Limb (tissue), 2 donors: ENCODE results near the gene SUMO4.

Source experiments
- DNase-seq, 2 donors: peaks; one replicate each; pipeline ENCODE4 v3.0.0-alpha.2; 2016; ENCODE audit errors: extremely low spot score in 2 of 2

The SUMO4 gene

DNA sequence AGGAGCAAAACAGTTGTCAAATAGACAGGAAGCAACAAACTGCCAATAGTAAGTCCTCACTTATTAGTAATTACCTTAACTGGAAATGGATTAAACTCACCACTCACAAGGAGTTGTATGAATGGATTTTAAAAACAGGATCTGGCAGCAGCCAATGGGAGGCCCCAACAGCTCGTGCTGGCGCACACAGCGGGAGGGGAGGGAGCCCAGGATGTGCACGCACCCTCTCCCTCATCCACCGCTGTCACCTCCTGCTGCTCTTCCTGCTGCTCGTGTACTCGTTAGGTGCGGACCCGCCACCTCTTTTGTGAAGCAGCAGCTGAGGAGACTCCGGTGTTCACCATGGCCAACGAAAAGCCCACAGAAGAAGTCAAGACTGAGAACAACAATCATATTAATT, at the start of gene SUMO4:
TSS of gene SUMO4 (plus strand) at position 213 of the 400 bp plus-strand sequence. CDS start at position 343, 130 bp downstream.
- no peak for DNase-seq

DNA sequence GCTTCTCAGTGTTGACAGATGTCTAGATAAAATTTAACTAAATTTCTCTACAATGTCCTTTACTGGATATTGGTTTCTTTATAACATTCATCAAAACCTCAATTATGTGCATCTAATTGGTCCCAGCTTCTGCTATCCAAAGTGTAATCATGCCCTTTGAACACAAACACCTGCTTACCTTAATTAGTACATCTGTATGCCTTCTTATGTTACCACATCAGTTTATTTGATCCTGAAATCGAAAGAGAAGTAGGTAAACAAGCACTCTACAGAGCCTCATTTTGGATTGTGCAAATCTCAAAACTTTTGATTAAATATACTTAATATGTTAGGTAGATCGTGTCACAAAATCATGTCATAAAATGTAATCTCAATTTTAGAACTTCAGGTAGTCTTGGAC, 46.1 kb upstream of the SUMO4 start:
- no peak for DNase-seq

DNA sequence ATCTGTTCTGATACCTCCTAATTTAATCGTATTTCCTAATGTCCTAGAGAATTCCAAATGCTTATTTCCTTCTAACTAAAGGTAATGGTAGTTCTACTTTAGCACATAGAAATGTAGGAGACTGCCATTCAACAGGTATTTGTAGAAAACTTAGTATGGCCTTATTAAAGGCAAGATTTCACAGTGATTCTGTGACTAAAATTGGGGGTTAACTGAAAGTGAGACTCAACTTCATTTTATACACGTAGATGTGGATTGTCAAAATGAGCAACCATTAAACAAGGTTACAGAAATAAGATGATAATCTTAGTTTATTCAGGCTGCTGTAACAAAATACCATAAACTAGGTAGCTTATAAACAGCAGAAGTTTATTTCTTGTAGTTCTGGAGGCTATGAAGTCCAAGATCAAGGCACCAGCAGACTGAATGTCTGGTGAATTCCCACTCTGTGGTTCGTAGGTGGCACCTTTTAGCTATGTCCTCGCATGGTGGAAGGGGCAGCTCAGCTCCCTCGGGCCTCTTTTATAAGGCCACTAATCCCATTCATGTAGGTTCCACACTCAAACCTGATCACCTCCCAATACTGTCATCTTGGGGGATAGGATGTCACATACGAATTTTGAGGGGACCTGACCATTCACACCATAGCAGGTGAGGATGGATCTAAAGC, 43.8 kb upstream of the SUMO4 start:
- DNase-seq, result no peak

DNA sequence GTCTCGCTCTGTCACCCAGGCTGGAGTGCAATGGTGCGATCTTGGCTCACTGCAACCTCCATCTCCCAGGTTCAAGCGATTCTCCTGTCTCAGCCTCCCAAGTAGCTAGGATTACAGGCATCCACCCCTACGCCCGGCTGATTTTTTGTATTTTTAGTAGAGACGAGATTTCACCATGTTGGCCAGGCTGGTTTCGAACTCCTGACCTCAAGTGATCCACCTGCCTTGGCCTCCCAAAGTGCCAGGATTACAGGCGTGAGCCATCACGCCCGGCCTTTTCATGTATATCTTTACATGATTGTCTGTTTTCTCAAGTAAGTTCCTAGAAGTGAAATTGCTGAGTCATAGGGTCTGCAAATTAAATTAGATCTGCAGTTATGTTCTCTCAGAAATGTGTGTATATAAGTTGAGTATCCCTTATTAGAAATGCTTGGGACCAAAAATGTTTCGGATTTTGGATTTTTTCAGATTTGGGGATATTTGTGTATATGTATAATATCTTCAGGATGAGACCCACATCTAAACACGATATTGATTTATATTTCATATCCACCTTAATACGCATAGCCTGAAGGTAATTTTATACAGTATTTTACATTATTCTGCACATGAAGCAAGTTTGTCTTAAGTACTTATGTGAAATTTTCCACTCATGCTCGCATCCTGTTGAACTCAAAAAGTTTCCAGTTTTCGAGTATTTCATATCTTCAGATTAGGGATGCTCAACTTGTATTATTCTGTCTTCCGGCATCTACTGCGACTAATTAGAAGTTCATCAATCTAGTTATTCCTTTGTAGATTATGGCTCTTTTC, 42.1 kb upstream of the SUMO4 start:
- DNase-seq, result no peak

DNA sequence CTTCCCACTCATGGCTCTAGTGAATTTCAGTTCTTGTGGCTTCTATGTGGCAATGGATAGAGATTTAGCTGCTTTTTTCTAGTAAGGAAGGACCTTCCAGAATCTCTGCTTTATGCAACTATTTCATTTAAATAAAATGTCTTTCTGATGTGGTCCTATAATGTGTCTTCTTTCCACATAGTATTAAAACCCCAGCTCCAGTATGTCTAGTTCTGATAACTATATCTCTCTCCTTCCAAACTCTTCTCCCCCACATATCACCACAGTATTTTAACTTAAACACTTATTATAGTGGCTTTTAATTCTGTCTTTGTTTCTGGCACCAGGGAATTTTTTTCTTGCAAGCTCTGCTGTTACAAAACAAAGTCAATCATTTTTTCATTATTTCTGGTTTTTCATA, 40.6 kb upstream of the SUMO4 start:
- DNase-seq, result no peak

DNA sequence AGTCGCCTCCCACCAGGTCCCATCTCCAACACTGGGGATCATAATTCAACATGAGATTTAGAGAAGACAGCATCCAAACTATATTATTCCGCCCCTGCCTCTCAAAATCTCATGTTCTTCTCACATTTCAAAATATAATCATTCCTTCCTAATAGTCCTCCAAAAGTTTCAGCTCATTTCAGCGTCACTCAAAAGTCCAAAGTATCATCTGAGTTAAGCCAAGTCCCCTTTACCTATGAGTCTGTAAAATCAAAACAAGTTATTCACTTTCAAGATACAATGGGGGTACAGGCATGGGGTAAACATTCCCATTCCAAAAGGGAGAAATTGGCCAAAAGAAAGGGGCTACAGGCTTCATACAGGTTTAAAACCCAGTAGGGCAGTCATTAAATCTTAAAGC, 39.5 kb upstream of the SUMO4 start:
- no peak for DNase-seq

DNA sequence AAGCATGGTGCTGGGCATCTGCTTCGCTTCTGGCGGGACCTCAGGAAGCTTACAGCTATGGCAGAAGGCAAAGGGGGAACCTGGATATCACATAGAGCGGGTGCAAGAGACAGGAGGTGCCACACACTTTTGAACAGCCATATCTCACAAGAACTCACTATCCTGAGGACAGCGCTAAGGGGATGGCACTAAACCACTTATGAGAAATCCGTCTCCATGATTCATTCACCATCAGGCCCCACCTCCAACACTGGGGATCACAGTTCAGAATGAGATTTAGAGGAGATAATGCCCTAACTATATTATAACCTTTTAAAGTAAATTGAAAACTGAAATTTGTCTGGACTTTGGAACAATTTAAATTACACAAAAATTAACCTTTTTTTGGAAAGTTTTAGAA, 37.8 kb upstream of the SUMO4 start:
- DNase-seq, result no peak

DNA sequence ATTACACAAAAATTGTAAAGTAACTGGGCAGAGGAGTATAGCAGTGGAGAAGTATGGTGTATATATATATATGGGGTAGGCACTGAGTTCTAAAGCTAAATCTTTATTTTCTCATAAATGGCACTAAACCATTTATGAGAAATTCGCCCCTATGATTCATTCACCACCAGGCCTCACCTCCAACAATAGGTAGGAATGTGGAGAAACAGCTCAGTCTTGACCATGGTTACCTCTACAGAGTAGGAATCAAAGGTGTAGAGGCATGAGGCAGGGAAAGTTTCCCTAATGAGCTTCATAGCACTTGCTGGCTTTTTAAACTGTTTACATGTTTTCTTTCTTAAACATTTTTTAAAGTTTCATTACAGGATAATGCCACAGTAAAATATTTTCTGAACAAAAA, 36.9 kb upstream of the SUMO4 start:
- no peak for DNase-seq

DNA sequence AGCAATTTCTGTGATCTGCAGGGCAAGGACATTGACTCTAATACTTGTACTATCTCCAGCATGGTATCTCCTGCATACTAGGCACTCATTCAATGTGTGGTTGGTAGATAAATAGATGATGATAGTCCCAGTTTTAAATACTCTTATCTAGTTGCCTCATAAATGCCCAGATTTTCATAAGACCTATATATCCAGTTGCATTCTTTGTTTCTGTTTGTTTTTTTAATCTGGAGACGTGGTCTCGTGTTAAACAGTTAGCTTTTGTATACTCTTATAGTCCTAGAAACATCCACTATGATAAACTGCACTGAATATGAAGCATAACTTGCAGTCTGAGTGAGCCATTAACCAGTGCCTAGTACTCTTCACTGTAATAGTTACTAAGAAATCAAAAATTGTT, 35.5 kb upstream of the SUMO4 start:
- DNase-seq, result no peak

DNA sequence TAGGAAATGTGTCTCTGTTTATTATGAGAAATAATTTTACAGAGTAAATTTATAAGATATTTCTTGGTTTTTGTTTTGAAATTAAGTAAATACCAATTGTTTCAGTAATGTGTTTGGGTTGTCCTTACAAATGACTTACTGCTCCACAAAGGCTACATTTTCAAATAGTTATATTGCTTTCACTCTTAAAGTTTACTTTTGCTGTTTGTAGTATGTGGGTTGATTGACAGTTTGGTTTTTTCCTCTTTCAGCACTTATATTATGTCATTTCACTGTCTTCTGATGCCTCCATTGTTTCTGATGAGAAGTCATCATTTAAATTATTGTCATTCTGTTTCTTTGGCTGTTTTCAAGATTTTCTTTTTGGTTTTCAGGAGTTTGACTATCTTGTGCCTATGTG, 34.9 kb upstream of the SUMO4 start:
- DNase-seq, result no peak

DNA sequence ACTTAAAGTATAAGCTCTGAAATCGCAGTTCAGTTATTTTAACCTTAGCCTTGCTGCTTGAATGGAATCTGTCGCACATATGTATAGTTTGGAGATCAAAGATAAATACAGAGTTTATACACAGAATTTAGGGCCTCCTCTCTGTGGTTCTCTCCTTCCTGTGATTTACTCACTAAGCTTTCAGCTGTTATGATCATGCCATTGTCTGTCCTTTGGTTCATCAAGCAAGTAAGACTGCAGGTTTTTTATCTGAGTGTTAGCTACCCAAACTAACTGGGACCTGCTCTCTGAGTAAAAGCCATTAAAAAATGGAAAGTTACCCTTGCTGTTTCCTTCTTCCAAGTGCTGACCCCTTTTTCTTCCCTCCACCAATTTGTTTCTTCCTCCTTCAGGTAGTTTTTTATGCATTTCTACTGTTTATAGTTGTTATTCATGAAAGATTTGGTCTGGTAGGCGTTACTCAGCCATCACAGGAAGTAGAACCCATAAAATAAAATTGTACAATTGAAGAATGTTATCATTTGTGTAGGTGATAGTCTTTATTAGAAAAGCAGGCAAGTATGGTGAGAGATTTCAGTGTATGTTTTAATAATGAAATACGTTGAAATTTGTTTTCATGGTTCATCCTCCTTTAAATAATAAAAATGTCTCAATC, 33.7 kb upstream of the SUMO4 start:
- no peak for DNase-seq

DNA sequence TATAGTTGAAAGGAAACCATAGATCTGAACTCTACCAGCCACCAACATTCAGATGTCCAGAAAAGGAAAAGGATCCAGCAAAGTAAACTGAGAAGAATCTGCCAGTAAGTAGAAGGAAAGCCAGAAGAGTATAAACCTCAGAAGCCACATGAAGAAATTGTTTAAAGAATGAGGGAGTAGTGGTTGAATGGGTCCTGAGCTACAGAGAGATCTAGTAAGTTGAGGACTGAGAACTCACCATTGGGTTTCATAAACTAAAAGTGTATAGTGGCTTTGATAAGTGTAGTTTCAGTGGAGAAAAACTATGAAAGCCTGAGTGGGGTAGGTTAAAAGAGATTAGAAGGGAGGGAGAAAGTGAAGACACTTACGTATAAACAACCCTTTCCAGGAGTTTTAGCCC, 32.0 kb upstream of the SUMO4 start:
- DNase-seq, result no peak

DNA sequence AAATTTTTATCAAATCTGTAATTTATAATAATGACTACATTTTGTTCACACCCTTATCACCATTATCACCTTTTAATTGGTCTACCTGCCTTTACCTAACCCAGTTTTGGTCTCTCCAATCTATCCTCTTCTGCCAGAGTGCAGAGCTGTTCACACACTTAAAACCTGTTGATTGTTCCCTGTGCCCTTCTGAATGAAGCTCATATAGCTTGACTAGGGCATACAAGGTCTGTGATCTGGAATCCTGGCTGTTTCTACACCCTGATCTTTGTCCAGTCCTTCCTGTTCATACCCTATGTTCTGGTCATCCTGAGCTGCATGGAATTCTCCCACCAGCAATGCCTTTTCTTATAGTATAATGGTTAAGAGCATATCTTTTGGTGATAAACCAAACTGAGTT, 28.9 kb upstream of the SUMO4 start:
- no peak for DNase-seq

DNA sequence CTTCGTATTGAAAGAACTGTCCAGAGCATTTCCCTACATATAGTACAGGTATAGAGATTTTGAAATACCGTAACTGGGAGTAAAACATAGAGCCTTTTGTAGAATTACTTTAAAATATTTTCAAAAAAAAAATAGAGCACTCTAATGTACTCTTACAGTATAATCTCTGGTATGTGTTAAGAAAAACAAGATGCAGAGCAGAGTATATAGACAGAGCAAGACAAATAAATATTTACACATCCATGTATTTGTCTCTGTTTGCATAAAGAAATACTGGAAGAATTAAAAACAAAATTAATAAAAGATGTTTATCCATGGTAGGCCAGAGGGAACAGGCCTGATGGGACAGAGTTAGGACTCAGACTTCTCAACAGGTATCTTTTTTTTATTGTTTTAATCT, 28.0 kb upstream of the SUMO4 start:
- DNase-seq, result no peak

DNA sequence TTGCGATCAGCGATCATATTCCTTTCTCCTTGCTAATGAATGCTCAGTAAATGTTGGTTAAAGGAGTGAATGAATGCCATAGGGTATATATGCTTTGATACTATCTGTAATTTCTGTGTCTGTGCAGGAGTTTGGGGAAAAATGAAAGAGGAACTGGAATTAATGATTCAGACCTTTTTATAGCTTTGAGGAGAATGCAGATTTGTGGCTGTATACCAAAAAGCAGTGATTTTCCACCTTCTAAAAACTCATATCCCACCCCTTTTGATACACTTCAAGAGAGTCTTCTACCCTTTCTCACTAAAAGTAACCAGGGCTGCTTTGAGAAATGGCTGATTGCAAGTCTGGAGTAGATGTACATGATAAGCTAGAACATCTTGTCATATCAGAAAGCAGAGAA, 26.6 kb upstream of the SUMO4 start:
- no peak for DNase-seq

DNA sequence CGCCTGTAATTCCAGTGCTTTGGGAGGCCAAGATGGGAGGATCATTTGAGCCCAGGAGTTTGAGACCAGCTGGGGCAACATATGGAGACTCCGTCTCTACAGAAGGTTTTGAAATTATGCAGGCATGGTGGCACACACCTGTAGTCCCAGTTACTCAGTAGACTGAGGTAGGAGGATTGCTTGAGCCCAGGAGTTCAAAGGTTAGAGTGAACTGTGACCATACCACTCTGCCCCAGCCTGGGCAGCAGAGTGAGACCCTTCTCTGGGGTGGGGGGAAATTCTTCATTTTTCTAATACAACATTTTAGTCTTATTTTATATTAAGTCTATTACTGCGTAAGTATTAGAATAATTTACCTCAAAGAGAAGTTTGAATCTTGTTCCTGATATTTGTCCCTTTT, 20.1 kb upstream of the SUMO4 start:
- DNase-seq, result no peak

DNA sequence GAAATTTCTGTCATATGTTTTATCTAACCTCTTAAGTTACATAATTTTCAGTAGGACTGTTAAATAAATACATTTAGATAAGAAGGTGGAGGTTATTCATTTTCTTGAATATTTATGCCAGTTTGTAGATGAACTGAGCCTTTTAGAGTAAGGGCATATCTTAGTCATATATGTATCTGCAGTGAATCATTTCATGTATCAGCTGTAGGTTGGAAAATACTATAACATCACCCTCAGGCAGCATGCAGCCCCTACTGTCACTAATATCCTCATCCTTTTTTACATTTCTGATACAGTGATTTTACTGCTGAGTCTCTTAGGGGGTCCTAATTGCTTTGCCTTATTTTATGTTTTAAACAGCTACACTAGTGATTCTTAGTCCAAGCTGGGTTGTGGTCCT, 19.5 kb upstream of the SUMO4 start:
- DNase-seq, result no peak

DNA sequence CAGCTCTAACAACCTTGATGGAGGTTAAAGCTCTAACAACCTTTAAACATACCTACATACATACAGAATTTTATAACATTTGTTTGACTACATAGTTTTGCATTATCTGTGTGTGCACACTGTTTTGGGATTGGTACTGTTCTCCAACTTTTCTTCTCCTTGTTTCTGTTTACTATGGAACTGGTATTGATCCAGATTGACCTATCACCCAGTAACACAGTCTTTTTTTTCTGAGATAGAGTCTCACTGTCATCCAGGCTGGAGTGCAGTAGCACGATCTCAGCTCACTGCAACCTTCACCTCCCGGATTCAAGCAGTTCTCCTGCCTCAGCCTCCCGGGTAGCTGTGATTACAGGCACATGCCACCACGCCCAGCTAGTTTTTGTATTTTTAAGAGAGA, 16.7 kb upstream of the SUMO4 start:
- DNase-seq, result no peak

DNA sequence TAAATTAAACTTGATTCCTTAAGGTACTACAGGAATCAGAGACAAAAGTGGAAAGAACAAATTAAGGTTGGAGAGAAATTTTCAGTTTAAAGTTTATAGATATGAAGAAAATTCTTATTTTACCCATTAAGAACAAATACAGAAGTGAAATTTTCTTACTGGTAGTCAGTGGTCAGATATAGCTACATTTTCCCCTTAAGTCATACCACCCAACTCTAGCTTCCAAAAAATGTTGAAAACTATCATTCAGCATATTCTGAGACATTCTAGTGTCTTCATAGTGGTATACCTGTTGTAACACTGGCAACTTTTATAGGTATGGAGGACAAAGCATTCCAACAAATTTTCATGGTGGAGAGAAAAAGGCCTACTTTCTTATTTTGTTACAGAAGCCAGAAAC, 15.6 kb upstream of the SUMO4 start:
- DNase-seq, result no peak

DNA sequence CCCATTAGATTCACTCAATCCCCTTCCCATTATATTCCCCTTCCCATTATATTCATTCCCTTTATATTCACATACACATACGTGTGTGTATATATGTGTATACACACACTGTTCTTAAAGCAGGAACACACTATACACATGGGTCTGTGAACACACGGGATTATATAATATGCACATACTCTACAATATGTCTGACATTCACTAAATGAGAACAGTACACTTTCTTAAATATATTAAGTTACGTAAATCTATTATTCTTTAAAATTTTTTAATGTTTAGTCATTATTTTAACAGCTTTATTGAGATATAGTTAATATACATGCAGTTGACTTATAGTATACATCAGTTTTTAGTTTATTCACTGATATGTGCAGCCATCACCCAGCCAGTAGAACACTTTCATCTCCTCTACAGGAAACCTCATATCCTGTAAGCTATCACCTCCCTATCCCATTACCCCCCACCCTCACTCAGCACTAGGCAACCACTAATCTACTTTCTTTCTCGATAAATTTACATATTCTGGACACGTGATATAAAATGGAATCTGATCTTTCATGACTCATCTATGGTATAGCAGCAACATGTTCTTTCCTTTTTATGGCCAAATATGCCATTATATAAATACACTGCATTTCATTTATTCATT, 13.9 kb upstream of the SUMO4 start:
- DNase-seq, result no peak

DNA sequence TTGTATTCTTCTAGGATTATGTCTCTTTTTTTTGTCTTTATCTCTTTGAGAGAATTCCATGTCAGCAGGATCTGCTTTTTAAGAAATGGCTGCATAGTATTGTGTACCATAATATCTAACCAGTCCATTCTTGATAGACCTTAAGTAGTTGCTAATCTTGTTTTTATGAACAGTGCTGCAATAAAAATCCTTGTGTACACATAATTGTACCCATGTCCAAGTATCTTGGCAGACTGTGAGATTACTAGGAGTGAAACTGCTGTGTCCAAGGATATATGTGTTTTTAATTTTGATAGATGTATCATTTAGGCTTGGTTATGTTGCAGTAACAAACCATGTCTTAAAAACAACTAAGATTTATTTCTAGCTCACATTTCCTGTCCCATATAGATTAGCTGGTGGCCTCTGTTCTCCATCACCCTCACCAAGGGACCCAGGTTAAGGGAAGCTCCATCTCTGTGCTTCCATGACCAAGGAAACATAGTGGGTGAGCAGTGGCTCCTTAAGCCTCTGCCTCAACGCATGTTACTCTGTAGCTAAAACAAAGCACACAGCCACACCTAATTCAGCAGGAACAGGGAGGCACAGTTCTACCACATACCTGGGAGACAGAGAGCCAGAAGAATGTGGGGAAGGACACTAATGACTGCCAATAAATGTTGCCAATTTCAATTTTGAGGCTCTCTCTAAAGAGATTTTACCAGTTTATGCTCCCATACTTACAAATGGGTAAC, 12.1 kb upstream of the SUMO4 start:
- DNase-seq, result no peak
